Measurements from ENCODE around the gene ANO10. TPM values are rescaled to one million over a fixed set of nuclear protein-coding genes. Genes with fewer than 3 reads are reported as not detected.

Gene ANO10
- total and polyA plus RNA-seq, 2 of the 8 experiments (the other 6 are each of a cell fraction or from before 2014, with no cell fraction given) = 38.0 to 53.2 TPM

DNA sequence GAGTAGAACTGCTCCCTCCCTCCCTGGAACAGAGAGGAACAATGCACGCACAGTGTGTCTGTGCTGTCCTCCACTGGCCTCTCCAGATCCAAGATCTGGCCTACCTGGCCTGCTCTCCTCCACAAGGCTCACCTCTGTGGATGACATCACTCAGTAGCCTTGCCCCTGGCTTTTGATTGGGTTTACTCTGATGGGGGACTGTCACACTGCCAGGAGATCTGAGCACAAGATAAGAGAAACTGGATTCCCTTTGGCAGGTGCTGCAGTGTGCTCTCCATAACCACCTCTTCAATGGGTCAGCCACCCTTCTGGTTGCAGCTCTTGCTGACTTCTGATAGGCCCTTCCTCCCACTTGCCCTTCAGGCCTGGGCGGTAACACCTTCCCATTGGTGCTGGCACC, 22.6 kb upstream of the ANO10 start:
- Histone ChIP-seq H4K8ac (ENCODE audit: extremely low read depth, insufficient read depth, low read length) (no peak overlapping the region), H3K56ac (replicated peaks; ENCODE audit: insufficient read length, low read depth, low read length) (no peak overlapping the region), H2AFZ (ENCODE audit: low read length) (no peak overlapping the region), H3K79me1 (ENCODE audit: low read depth, low read length) (no peaks in the 10 kb centered on the region), H3K4me3 (ENCODE audit: extremely low read depth in 1 of 4, insufficient read depth in 2 of 4, low read depth in 3 of 4, low read length in 4 of 4) (no peak overlapping the region), H3K9me3 (ENCODE audit: insufficient read depth in 2 of 2, low read depth in 1 of 2, low read length in 1 of 2) (no peaks in the 10 kb centered on the region), H2BK5ac (ENCODE audit: low read depth, low read length) (no peak overlapping the region), H2BK120ac (replicated peaks; ENCODE audit: low read depth, low read length) (no peak overlapping the region), H4K91ac (replicated peaks; ENCODE audit: insufficient read length, low read length) (no peak overlapping the region), H3K23me2 (ENCODE audit: low read depth, low read length) (no peaks in the 10 kb centered on the region), H3K18ac (ENCODE audit: extremely low read depth, low read length) (no peak overlapping the region), H3K4me1 (replicated peaks in 1 of 4; ENCODE audit: control insufficient read depth in 3 of 4, insufficient read depth in 4 of 4, low read length in 3 of 4) (peaks cover 0 to 7% (median 2%) of the 10 kb centered on the region in 4 experiments; a peak in 3 of 7 replicates), H3K27me3 (replicated peaks in 1 of 4; ENCODE audit: control insufficient read depth in 3 of 4, extremely low read depth in 1 of 4, insufficient read depth in 3 of 4, low read length in 3 of 4) (no peaks in the 10 kb centered on the region), H3K4me2 (ENCODE audit: insufficient read depth in 1 of 2, low read depth in 2 of 2, low read length in 2 of 2) (no peak overlapping the region), H3K23ac (ENCODE audit: insufficient read length) (no peak overlapping the region), H3K14ac (ENCODE audit: insufficient read length) (no peak overlapping the region), H3K9ac (replicated peaks in 1 of 4; ENCODE audit: extremely low read depth in 1 of 4, low read depth in 3 of 4, low read length in 3 of 4) (no peak overlapping the region), H3K27ac (ENCODE audit: low read depth, low read length) (no peak overlapping the region), H3K36me3 (ENCODE audit: control insufficient read depth in 2 of 4, insufficient read depth in 4 of 4, low read length in 3 of 4) (no peaks in the 10 kb centered on the region), H2BK15ac (ENCODE audit: low read length) (no peak overlapping the region), H4K20me1 (replicated peaks in 1 of 2; ENCODE audit: control insufficient read depth in 1 of 2, insufficient read depth in 2 of 2, low read length in 2 of 2) (no peaks in the 10 kb centered on the region), H3K79me2 (ENCODE audit: control insufficient read depth in 1 of 2, insufficient read depth in 2 of 2, low read length in 2 of 2) (no peaks in the 10 kb centered on the region), H2AK5ac (ENCODE audit: low read depth, low read length) (no peak overlapping the region), H4K5ac (ENCODE audit: insufficient read length, low read depth, low read length) (no peak overlapping the region), H3K4ac (replicated peaks; ENCODE audit: insufficient read length, low read depth, low read length) (no peak overlapping the region), H2BK20ac (ENCODE audit: low read length) (no peak overlapping the region), H2BK12ac (ENCODE audit: low read depth, low read length) (no peak overlapping the region)
- WGBS, 2 experiments (ENCODE audit: extremely low coverage in 1 of 2, insufficient coverage in 1 of 2, insufficient read length in 1 of 2, insufficient replicate concordance in 2 of 2, low coverage in 1 of 2, low lambda C conversion rate in 2 of 2, missing lambda C conversion rate in 1 of 2) = 96% methylated on average over 2 of the region's 2 CpGs; no CpG with 5 or more reads in 1 of the 2 experiments
- no peak for TF ChIP-seq CBX5 (IDR thresholded peaks at IDR 0.05; ENCODE audit: low read depth, low read length)
- TF ChIP-seq RBBP5 (IDR thresholded peaks at IDR 0.05; ENCODE audit: borderline replicate concordance, low read depth, low read length) = no peak
- no peak for TF ChIP-seq TEAD4 (IDR thresholded peaks at IDR 0.05; ENCODE audit: low read depth, low read length)
- TF ChIP-seq GABPA (IDR thresholded peaks at IDR 0.05; ENCODE audit: borderline replicate concordance, insufficient read depth, low read length) = no peak
- TF ChIP-seq JUN (IDR thresholded peaks at IDR 0.05; ENCODE audit: low read depth, low read length) = no peak
- TF ChIP-seq JUND (IDR thresholded peaks at IDR 0.05; ENCODE audit: low read length) = no peak
- ChIA-PET POLR2A (ENCODE audit: partially characterized antibody) (no interaction called here), CTCF (ENCODE audit: partially characterized antibody) (no interaction called here)
- DNase-seq (ENCODE audit: low read depth in 1 of 2, low spot score in 2 of 2) (no peak), FAIRE-seq (no peak)

All from H1 (cell line).